Right hindlimb (tissue), 1 donor: ENCODE measurements around the gene IRF8.
"Not testable (repeated sequence)": the region's sequence is repeated elsewhere in the genome, so short reads cannot be mapped to it uniquely, and the experiment has no call there.

Experiments used
- DNase-seq: peaks from one replicate; pipeline ENCODE4 v3.0.0-alpha.2; 2018

Gene IRF8

GRCh38 chr16:85868495-85868894 lies 30.5 kb upstream of the IRF8 start:
- DNase-seq: no peak

- DNase-seq: no peak
These were observed 29.8 kb upstream of the IRF8 start for GRCh38 chr16:85869206-85869605.

- DNase-seq: no peak
These were observed 29.0 kb upstream of the IRF8 start for GRCh38 chr16:85869785-85870558.

GRCh38 chr16:85871756-85872155 lies 27.2 kb upstream of the IRF8 start:
- DNase-seq: no peak

- no peak for DNase-seq
These were observed 26.2 kb upstream of the IRF8 start for GRCh38 chr16:85872734-85873133.

GRCh38 chr16:85873153-85873552 lies 25.8 kb upstream of the IRF8 start:
- DNase-seq: no peak

- not testable (repeated sequence) for DNase-seq
These were observed 24.9 kb upstream of the IRF8 start for GRCh38 chr16:85874031-85874430.

GRCh38 chr16:85878407-85878806 lies 20.6 kb upstream of the IRF8 start:
- DNase-seq: no peak

- no peak for DNase-seq
These were observed 20.1 kb upstream of the IRF8 start for GRCh38 chr16:85878875-85879274.

- DNase-seq: no peak
These were observed 19.4 kb upstream of the IRF8 start for GRCh38 chr16:85879549-85879948.

- no peak for DNase-seq
These were observed 18.8 kb upstream of the IRF8 start for GRCh38 chr16:85879975-85880831.

- no peak for DNase-seq
These were observed 18.1 kb upstream of the IRF8 start for GRCh38 chr16:85880861-85881260.

- no peak for DNase-seq
These were observed 17.5 kb upstream of the IRF8 start for GRCh38 chr16:85881436-85881835.

- DNase-seq: no peak
These were observed 16.7 kb upstream of the IRF8 start for GRCh38 chr16:85882181-85882810.

GRCh38 chr16:85883813-85884212 lies 15.1 kb upstream of the IRF8 start:
- DNase-seq: no peak

- DNase-seq: no peak
These were observed 14.0 kb upstream of the IRF8 start for GRCh38 chr16:85884808-85885463.

- no peak for DNase-seq
These were observed 13.4 kb upstream of the IRF8 start for GRCh38 chr16:85885537-85885936.

- DNase-seq: no peak
These were observed 10.3 kb upstream of the IRF8 start for GRCh38 chr16:85888405-85889331.

- no peak for DNase-seq
These were observed 7.8 kb upstream of the IRF8 start for GRCh38 chr16:85891033-85891775.

- DNase-seq: no peak
These were observed 7.2 kb upstream of the IRF8 start for GRCh38 chr16:85891776-85892166.

GRCh38 chr16:85892760-85893159 lies 6.2 kb upstream of the IRF8 start:
- no peak for DNase-seq
